Esophagus muscularis mucosa (tissue), 4 donors: ENCODE measurements around the gene CDK2.

Source experiments
- EP300 ChIP-seq: sonication (generic); formaldehyde crosslinking; IDR thresholded peaks from one replicate; pipeline ENCODE4 v1.6.1; 2017; ENCODE audit warnings: antibody characterized with exemption
- POLR2A ChIP-seq: fragments of 450-650 bp; IDR thresholded peaks from one replicate; pipeline ENCODE4 v1.6.1; 2017; ENCODE audit warnings: antibody characterized with exemption, moderate library complexity, mild to moderate bottlenecking, low read depth
- POLR2AphosphoS5 ChIP-seq, 2 donors: sonication (generic); formaldehyde crosslinking; IDR thresholded peaks; one replicate each; pipeline ENCODE4 v1.6.1; 2017; ENCODE audit warnings: antibody characterized with exemption in 2 of 2
- TF ChIP-seq, protein P1 (sequence below), 3 experiments: fragments of 200-600 bp in 2 of 3; fragments of 450-650 bp in 1 of 3; sonication (generic) in 2 of 3; IDR thresholded peaks; one replicate each; pipeline ENCODE4 v1.5.1; 2017 to 2019; ENCODE audit warnings: antibody characterized with exemption in 3 of 3, mild to moderate bottlenecking in 2 of 3, moderate library complexity in 1 of 3

DNA sequence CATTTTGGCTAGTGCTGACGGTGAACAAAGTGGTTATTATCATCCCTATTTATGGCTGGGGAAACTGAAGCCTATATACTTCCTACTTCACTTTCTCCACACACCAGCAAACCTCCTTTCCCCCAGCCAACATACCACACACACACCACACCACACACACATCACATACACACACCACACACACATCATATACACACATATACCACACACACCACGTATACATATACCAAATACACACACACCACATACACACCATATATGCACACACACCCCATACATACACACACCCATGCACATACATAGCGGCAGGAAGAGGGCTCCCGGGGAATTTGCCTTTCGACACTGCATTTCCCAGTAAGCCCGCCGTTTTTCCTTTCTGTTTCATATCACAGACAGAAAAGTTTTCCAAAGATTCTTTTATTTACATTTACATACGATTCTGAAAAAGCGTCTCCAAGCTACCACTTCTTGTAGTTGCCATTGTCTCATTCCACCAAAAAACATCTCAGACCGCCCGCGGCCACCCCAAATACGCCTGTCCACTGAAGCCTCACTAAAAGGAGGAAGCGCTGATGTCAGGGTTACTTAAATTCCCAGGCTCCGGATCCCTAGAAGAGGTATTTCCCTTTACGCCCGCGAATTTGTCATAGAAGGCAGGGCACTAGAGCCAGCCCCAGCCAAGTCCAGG lies 6.4 kb downstream of the CDK2 start:
- TF ChIP-seq, protein P1, sequence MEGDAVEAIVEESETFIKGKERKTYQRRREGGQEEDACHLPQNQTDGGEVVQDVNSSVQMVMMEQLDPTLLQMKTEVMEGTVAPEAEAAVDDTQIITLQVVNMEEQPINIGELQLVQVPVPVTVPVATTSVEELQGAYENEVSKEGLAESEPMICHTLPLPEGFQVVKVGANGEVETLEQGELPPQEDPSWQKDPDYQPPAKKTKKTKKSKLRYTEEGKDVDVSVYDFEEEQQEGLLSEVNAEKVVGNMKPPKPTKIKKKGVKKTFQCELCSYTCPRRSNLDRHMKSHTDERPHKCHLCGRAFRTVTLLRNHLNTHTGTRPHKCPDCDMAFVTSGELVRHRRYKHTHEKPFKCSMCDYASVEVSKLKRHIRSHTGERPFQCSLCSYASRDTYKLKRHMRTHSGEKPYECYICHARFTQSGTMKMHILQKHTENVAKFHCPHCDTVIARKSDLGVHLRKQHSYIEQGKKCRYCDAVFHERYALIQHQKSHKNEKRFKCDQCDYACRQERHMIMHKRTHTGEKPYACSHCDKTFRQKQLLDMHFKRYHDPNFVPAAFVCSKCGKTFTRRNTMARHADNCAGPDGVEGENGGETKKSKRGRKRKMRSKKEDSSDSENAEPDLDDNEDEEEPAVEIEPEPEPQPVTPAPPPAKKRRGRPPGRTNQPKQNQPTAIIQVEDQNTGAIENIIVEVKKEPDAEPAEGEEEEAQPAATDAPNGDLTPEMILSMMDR (IDR thresholded peaks at IDR 0.05), result no peak
- peak; percentile 68 for TF ChIP-seq POLR2A
- TF ChIP-seq EP300, result no peak
- TF ChIP-seq POLR2AphosphoS5 (IDR thresholded peaks at IDR 0.05), result peak; percentile 81 to 97
